ENCODE measurements around the gene TVP23C. TPM values are rescaled to one million over a fixed set of nuclear protein-coding genes. Genes with fewer than 3 reads are reported as not detected.
"Not testable (repeated sequence)": the region's sequence is repeated elsewhere in the genome, so short reads cannot be mapped to it uniquely, and the experiment has no call there.

The TVP23C gene
- total RNA-seq, 4 donors from 2014 or later = 3.8 to 17.0 (median 8.4) TPM

DNA sequence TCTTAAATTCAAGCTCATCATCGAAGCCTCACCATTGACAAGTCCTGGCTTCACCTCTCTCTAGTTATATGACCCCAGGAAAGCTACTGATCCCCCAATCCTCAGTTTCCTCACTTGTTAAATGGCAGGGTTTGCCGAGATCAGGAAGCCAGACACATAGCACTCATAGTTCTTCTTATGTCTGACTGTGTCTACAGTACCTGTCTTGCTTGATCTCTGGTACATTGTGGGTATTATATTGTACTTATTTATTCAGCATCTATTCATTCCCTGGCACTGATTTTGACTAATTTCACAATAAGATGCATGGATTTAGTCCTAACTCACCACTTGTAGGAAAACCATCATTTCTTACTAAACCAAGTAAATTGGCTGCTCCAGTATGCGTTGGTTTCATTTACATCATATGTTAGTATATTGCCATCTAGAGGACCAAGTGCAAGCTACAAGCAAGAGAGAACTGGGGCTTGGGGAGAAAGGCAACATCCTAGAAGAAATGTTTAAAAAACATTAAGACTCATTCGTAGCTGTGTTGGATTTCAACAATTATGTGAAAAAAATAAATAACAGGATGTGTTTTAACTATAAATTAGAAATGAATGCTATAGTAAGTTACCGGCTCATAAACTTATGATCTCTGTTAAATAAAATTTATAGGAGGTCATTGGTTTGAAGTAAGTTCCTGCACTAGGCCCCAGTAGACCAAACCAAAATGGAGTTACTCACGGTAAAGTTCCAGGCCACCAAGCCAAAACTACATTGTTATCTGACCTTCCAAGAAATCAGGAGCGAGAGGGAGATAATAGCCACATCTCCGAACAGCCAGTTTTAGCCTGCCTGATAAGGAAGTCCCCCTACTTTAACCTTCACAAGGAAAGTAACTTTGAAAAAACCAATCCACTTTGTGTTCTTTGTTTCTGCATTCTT lies 36.7 kb downstream of the TVP23C start:
- H3K36me3 ChIP-seq, H3K27me3 ChIP-seq, H3K27ac ChIP-seq, H3K9me3 ChIP-seq, H3K4me3 ChIP-seq, H3K4me1 ChIP-seq: not testable (repeated sequence)
- peak; percentile 75 for ATAC-seq
- peak; percentile 51 to 73 (median 62) for TF ChIP-seq CTCF (IDR thresholded peaks at IDR 0.05)
- 0 to 32% methylated on average over 2 to 7 of the region's 8 CpGs for WGBS, 2 donors (ENCODE audit: low coverage in 1 of 2)

DNA sequence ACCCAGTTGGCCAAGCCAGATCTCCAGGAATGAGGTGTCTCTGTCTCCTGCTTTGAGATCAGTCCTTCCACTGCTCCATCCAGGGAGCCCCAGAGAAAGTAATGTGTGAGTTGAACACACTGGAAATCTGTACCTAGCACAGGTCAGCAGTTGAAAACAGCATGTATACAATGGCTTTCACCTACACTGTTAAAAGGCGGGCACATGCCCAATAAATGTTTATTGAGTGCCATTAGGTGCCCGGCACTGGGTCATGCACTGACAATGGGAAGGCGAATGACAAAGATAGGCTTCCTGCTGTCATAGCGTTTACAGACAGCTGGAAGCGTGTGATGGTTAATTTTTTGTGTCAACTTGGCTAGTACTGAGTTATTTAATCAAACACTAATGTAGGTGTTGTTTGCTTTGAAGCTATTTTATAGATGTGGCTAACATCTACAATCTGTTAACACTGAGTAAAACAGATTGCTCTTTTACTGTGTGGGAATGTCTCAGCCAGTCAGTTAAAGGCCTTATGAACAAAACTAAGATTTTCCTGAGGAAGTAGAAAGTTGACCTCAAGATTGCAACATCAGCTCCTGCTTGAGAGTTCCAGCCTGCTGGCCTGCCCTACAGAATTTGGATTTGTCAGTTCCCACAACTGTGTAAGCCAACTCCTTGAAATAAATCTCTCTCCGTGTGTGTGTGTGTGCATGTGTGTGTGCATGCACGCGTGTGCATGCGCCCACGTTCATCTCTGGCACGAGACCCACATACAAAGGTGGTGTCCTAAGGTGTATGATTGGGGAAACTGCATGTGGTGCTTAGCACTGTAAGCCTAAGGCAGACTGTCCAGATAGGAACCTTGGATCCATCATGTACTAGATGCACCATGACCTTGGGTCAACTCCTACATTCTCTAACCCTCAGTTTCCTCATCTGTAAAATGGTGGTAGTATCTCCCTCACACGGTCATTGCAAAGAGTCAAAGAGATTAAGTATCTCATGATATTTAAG lies 38.0 kb downstream of the TVP23C start:
- peak; percentile 72 for ATAC-seq
- 81 to 92% methylated on average over 3 to 5 of the region's 12 CpGs for WGBS, 2 donors (ENCODE audit: low coverage in 1 of 2)
- not testable (repeated sequence) for H3K9me3 ChIP-seq, H3K27me3 ChIP-seq, H3K36me3 ChIP-seq, H3K4me3 ChIP-seq, H3K4me1 ChIP-seq, H3K27ac ChIP-seq

- H3K36me3 ChIP-seq = peaks cover 0 to 15% of the 10 kb centered on the region in 2 donors
- no peak for ATAC-seq
- no peaks in the 10 kb centered on the region for H3K9me3 ChIP-seq
- no peak overlapping the region for H3K27ac ChIP-seq
- H3K4me3 ChIP-seq = no peak overlapping the region
- TF ChIP-seq CTCF (IDR thresholded peaks at IDR 0.05) = no peak
- TF ChIP-seq POLR2AphosphoS5 (IDR thresholded peaks at IDR 0.05) = no peak
- TF ChIP-seq POLR2A (IDR thresholded peaks at IDR 0.05) = no peak
- TF ChIP-seq EP300 (IDR thresholded peaks at IDR 0.05) = no peak
- WGBS, 2 donors (ENCODE audit: low coverage in 1 of 2) = 83 to 97% methylated on average over 3 to 6 of the region's 8 CpGs
- no peaks in the 10 kb centered on the region for H3K27me3 ChIP-seq
- peaks cover 8 to 40% (median 17%) of the 10 kb centered on the region in 3 donors for H3K4me1 ChIP-seq
Observed at GRCh38 chr17:15516150-15516549, 47.1 kb downstream of the TVP23C start.

DNA sequence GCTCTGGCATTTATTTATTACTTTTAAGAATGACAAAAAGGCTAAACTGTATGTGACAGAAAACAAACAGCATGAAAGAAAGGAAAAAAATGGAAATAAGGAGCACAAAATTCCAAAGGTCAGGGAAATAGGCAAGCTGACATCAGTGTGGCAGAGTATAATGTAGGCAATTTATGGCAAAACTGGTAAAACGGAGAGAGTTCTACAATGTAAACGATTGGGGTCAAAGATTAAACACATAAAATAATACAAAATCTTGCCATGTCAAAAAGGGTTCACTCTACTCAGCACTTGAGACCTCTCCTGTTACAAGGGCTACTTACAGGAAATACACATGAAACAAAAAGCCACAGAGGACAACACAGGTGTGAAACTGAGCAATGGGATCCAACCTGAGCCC lies 48.8 kb downstream of the TVP23C start:
- WGBS, 2 donors (ENCODE audit: low coverage in 1 of 2) = 26 to 43% methylated on average over 2 of the region's 2 CpGs
- ATAC-seq = no peak

More for the DNA sequence above, 48.8 kb downstream of the TVP23C start:
- no peaks in the 10 kb centered on the region for H3K9me3 ChIP-seq
- peak overlapping the region in 3 of 4 donors; percentile 21 to 78 (median 73) for H3K27ac ChIP-seq
- peaks cover 8 to 51% (median 17%) of the 10 kb centered on the region in 3 donors for H3K4me1 ChIP-seq
- H3K36me3 ChIP-seq = peaks cover 0 to 15% of the 10 kb centered on the region in 2 donors
- TF ChIP-seq POLR2A (IDR thresholded peaks at IDR 0.05) = no peak
- TF ChIP-seq EP300 (IDR thresholded peaks at IDR 0.05) = no peak
- no peak for TF ChIP-seq CTCF (IDR thresholded peaks at IDR 0.05)
- TF ChIP-seq POLR2AphosphoS5 (IDR thresholded peaks at IDR 0.05) = no peak
- H3K27me3 ChIP-seq = no peaks in the 10 kb centered on the region
- no peak overlapping the region for H3K4me3 ChIP-seq

All from gastroesophageal sphincter (tissue), 4 donors.